Progenitor cell of endocrine pancreas (in vitro differentiated cells): Measurements from ENCODE around the gene GDF9. TPM values are rescaled to one million over a fixed set of nuclear protein-coding genes. Genes with fewer than 3 reads are reported as not detected.

Experiments
- DNase-seq: peaks from one replicate; pipeline ENCODE4 v3.0.0; 2021; ENCODE audit warnings: low spot score; ENCODE audit not compliant: unreplicated experiment
- H3K27ac Mint-ChIP-seq: 2 replicates; pipeline ENCODE4 v1.8.0; 2021; ENCODE audit warnings: mild to moderate bottlenecking, moderate library complexity, mixed read lengths
- H3K27me3 Mint-ChIP-seq: 2 replicates; pipeline ENCODE4 v1.8.0; 2021; ENCODE audit warnings: mixed read lengths
- H3K36me3 Mint-ChIP-seq: 2 replicates; pipeline ENCODE4 v1.8.0; 2022; ENCODE audit warnings: mixed read lengths; ENCODE audit not compliant: insufficient read depth
- H3K4me1 Mint-ChIP-seq: 2 replicates; pipeline ENCODE4 v1.8.0; 2021; ENCODE audit warnings: low read depth, mixed read lengths
- H3K4me3 Mint-ChIP-seq: 2 replicates; pipeline ENCODE4 v1.8.0; 2021; ENCODE audit warnings: low read depth, mild to moderate bottlenecking, moderate library complexity, mixed read lengths
- H3K9me3 Mint-ChIP-seq: 2 replicates; pipeline ENCODE4 v1.8.0; 2021; ENCODE audit warnings: low read depth, mixed read lengths
- CTCF ChIP-seq: fragments of 200-600 bp; sonication (generic); IDR thresholded peaks from one replicate; pipeline ENCODE4 v1.5.0; 2021; ENCODE audit warnings: antibody characterized with exemption, mild to moderate bottlenecking; ENCODE audit not compliant: unreplicated experiment
- total RNA-seq: library from RNA; stranded (reverse); gene quantifications from 2 replicates; pipeline ENCODE4 v1.2.1, GENCODE V29; 2021

GDF9 gene
- total RNA-seq, 1 donor from 2014 or later = 0.55 TPM

DNA sequence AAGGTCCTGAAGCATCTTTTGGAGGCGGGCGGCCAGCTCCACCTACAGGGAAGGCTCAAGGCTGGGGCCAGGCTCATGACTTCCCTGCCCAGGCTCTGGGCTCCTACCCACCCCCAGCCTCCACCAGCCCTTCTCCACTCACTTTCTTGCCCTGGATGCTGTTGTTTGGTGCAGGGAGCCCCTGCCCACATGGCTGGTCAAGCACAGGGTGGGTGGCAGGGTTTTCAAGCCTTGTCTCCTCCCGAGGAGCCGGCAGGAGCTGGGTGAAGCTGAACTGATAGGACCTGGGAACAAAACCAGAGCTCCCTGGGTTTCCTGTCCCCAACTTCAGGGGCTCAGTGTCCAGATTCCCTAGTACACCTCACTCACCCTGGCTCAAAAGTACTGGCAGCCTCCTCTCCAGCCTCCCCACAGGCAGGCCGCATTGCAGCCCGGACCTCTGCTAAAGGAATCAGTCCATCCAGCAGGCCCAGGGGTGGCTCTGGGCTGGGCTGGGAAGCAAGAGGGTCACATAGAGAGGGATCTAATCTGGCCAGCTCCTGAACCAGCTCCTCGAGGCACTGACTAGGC, 42.7 kb downstream of the GDF9 start:
- Mint-ChIP-seq H3K36me3 (no peaks in the 10 kb centered on the region), H3K27ac (no peak overlapping the region), H3K4me1 (peaks cover 2% of the 10 kb centered on the region), H3K4me3 (no peak overlapping the region), H3K9me3 (no peaks in the 10 kb centered on the region), H3K27me3 (peaks cover 40% of the 10 kb centered on the region)
- no peak for DNase-seq
- TF ChIP-seq CTCF = no peak

GRCh38 chr5:132822650-132823480, 43.4 kb downstream of the GDF9 start:
- Mint-ChIP-seq H3K9me3 (no peaks in the 10 kb centered on the region), H3K27ac (no peak overlapping the region), H3K4me1 (peaks cover 2% of the 10 kb centered on the region), H3K27me3 (peaks cover 39% of the 10 kb centered on the region), H3K36me3 (no peaks in the 10 kb centered on the region), H3K4me3 (peak overlapping the region; percentile 52)
- peak; percentile 26 for TF ChIP-seq CTCF
- peak; percentile 59 for DNase-seq

DNA sequence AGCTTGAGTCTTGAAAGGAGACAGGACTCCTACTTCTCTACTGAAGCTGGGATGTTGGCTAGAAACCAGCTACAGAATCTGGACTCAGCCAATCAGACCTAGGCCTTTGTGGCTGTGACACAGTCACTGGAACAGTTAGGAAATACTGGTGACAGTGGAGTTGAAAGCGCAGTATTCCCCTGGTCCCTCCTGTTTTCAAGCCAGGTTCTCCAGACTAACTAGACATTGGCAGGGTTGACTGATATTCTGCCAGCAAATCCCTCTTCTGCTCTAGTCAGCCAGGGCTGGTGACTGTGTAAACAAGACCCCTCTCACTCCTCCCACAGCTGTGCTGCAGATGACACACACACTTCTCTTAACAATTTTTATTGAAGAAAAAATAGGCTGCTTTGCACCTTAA, 44.5 kb downstream of the GDF9 start:
- no peaks in the 10 kb centered on the region for H3K9me3 Mint-ChIP-seq
- no peak for DNase-seq
- H3K27ac Mint-ChIP-seq = no peak overlapping the region
- no peak overlapping the region for H3K4me3 Mint-ChIP-seq
- H3K36me3 Mint-ChIP-seq = no peaks in the 10 kb centered on the region
- TF ChIP-seq CTCF = no peak
- H3K27me3 Mint-ChIP-seq = peaks cover 35% of the 10 kb centered on the region
- H3K4me1 Mint-ChIP-seq = peaks cover 2% of the 10 kb centered on the region

DNA sequence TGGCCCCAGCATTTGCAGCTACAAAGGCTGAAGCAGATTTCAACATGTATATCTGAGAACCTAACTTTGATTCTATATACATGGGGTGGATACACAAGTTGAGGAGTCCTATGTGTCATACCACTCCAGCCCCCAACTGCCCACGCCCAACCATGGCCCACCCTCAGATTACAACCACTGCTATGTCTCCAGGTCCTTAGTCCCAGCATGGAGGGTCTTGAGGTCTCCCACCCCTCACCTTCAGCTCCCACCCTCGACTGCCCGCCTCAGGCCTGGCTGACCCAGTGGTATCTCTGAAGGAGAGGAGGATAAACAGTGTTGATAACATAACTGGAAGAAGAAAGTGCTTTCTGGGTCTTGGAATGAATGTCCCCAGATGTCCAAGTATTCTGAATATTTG, 44.9 kb downstream of the GDF9 start:
- DNase-seq = no peak
- no peak overlapping the region for H3K27ac Mint-ChIP-seq

More for the DNA sequence above, 44.9 kb downstream of the GDF9 start:
- no peak for TF ChIP-seq CTCF
- Mint-ChIP-seq H3K9me3 (no peaks in the 10 kb centered on the region), H3K4me1 (peaks cover 2% of the 10 kb centered on the region), H3K36me3 (no peaks in the 10 kb centered on the region), H3K27me3 (peaks cover 33% of the 10 kb centered on the region), H3K4me3 (no peak overlapping the region)
